Retinal pigment epithelial cell (primary cell): ENCODE results near the gene KIAA0040.

Experiments
- DNase-seq: peaks from one replicate; pipeline ENCODE4 v3.0.0-alpha.2; 2010; ENCODE audit warnings: low read depth
- H3K4me3 ChIP-seq: 2 replicates; pipeline ENCODE4 v1.5.1; 2011; ENCODE audit warnings: mild to moderate bottlenecking, low read length, control low read depth, moderate library complexity
- CTCF ChIP-seq: conservative IDR thresholded peaks from 2 replicates; pipeline ENCODE4 v1.5.1; 2011; ENCODE audit warnings: low read depth, low read length, control low read depth, inconsistent platforms

KIAA0040 gene

GRCh38 chr1:175192630-175193526 is at the start of gene KIAA0040:
KIAA0040 (minus strand) TSS chr1:175192776; CDS start chr1:175161013, 31,763 bp downstream.
- peak within 1 kb of the TSS; percentile 44 for H3K4me3 ChIP-seq
- no peak for DNase-seq
- no peak for TF ChIP-seq CTCF

DNA sequence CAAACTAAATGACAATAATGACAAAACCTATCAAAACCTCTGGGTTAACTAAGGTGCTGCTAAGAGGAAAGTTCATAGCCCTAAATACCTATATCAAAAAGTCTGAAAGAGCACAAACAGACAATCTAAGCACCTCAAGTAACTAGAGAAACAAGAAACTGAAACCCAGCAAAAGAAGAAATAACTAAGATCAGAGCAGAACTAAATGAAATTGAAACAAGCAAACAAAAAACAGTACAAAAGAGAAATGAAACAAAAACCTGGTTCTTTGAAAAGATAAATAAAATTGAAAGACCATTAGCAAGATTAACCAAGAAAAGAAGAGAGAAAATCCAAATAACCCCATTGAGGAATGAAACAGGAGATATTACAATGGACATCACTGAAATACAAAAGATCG is 44.8 kb upstream of the KIAA0040 start:
- no peak overlapping the region for H3K4me3 ChIP-seq
- TF ChIP-seq CTCF = no peak
- DNase-seq = no peak

GRCh38 chr1:175234639-175235038 is 42.1 kb upstream of the KIAA0040 start:
- TF ChIP-seq CTCF = no peak
- no peak for DNase-seq
- H3K4me3 ChIP-seq = no peak overlapping the region

GRCh38 chr1:175232335-175232734 is 39.8 kb upstream of the KIAA0040 start:
- no peak for DNase-seq

GRCh38 chr1:175225805-175226129 is 33.2 kb upstream of the KIAA0040 start:
- no peak overlapping the region for H3K4me3 ChIP-seq
- no peak for DNase-seq
- no peak for TF ChIP-seq CTCF

More at GRCh38 chr1:175232335-175232734, 39.8 kb upstream of the KIAA0040 start:
- no peak for TF ChIP-seq CTCF
- H3K4me3 ChIP-seq = no peak overlapping the region

DNA sequence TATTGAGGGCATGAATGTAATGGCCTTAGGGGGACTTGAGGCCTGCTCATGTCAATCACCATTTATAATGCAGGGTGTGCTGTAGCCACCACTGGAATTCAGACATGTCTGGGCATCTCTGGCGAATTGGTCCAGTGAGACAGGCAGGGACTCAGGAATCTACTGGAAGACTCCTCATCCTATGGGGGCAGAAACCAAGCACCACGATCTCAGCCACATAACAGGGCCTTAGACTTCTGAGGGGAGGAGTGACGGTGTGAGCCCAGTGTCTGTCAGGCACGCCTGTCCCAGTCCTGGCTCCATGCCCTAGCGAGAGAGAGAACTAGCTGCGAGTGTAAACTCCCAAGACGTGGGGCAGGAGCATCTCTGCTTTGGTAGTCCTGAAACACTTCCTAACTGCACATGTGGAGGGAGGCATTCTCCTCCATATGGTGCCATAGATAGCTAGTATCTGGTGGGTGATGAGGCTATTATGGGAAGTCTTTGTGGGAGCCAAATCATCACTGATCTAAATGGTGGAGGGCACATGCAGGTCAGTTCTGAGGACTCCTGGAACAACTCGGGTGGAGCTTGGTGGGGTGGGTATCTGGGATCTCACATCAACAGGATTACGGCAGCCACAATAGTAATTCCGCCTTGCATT is 29.8 kb upstream of the KIAA0040 start:
- no peak overlapping the region for H3K4me3 ChIP-seq
- no peak for TF ChIP-seq CTCF
- DNase-seq = no peak
